HepG2 (cell line): ENCODE results near the gene TCN1.

Experiments
- ATF1 ChIP-seq: IDR thresholded peaks from 2 replicates; pipeline ENCODE4 v1.6.1; 2016; ENCODE audit warnings: mild to moderate bottlenecking, control low read depth
- DZIP1 ChIP-seq: sonication (generic); formaldehyde crosslinking; IDR thresholded peaks from 2 replicates; pipeline ENCODE4 v1.5.0; 2020; ENCODE audit warnings: mild to moderate bottlenecking, missing genetic modification reagents
- EZH2 ChIP-seq: conservative IDR thresholded peaks from 2 replicates; pipeline ENCODE4 v1.6.1; 2012; ENCODE audit warnings: mild to moderate bottlenecking, low read depth, low read length, moderate library complexity
- KDM1A ChIP-seq: IDR thresholded peaks from 2 replicates; pipeline ENCODE4 v1.6.1; 2016; ENCODE audit warnings: missing compliant biosample characterization
- POLR2AphosphoS5 ChIP-seq: IDR thresholded peaks from 2 replicates; pipeline ENCODE4 v1.6.1; 2012; ENCODE audit warnings: low read depth, low read length
- REST ChIP-seq, 2 experiments: IDR thresholded peaks; 2 replicates each; pipeline ENCODE4 v1.6.1; 2011 to 2012; ENCODE audit warnings: low read length in 2 of 2, borderline replicate concordance in 1 of 2, low read depth in 1 of 2, mild to moderate bottlenecking in 1 of 2, moderate library complexity in 1 of 2
- RFX5 ChIP-seq: IDR thresholded peaks from 2 replicates; pipeline ENCODE4 v1.6.1; 2011; ENCODE audit warnings: low read depth, low read length, improper control_type of control experiment
- RXRA ChIP-seq: sonication (generic); formaldehyde crosslinking; IDR thresholded peaks from 2 replicates; pipeline ENCODE4 v1.5.1; 2020; ENCODE audit warnings: missing genetic modification reagents
- SALL2 ChIP-seq: sonication (generic); formaldehyde crosslinking; IDR thresholded peaks from 2 replicates; pipeline ENCODE4 v1.8.1; 2023; ENCODE audit warnings: mild to moderate bottlenecking, missing genetic modification reagents, inconsistent platforms
- ZNF768 ChIP-seq: sonication (generic); formaldehyde crosslinking; IDR thresholded peaks from 2 replicates; pipeline ENCODE4 v1.4.0; 2020; ENCODE audit warnings: missing genetic modification reagents
- TF ChIP-seq, protein P1 (sequence below): sonication (generic); formaldehyde crosslinking; IDR thresholded peaks from 2 replicates; pipeline ENCODE4 v1.5.0; 2020; ENCODE audit warnings: mild to moderate bottlenecking, missing genetic modification reagents, moderate library complexity

DNA sequence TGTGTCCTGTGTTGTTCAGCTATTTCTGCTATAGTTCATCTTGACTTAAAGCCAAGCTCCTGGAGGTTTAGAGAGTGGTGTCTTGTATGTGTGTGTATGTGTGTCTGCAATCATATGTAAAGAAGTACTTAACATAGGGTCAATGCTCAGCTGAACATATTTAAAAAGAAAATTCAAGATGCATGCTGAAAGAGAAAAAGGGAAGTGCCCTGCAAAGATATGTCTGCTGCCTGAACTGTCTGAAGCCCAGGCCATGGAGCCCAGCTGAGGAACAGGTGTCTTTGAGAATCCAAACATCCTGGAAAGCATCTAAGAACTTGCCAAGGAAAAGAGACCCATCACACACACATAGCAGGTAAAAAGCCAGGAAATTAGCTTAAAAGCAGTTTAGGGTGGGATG lies 6.6 kb downstream of the TCN1 start:
- TF ChIP-seq, protein P1, sequence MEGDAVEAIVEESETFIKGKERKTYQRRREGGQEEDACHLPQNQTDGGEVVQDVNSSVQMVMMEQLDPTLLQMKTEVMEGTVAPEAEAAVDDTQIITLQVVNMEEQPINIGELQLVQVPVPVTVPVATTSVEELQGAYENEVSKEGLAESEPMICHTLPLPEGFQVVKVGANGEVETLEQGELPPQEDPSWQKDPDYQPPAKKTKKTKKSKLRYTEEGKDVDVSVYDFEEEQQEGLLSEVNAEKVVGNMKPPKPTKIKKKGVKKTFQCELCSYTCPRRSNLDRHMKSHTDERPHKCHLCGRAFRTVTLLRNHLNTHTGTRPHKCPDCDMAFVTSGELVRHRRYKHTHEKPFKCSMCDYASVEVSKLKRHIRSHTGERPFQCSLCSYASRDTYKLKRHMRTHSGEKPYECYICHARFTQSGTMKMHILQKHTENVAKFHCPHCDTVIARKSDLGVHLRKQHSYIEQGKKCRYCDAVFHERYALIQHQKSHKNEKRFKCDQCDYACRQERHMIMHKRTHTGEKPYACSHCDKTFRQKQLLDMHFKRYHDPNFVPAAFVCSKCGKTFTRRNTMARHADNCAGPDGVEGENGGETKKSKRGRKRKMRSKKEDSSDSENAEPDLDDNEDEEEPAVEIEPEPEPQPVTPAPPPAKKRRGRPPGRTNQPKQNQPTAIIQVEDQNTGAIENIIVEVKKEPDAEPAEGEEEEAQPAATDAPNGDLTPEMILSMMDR = no peak
- TF ChIP-seq POLR2AphosphoS5 = no peak
- no peak for TF ChIP-seq ZNF768
- TF ChIP-seq SALL2 = no peak
- TF ChIP-seq RXRA = no peak
- no peak for TF ChIP-seq EZH2
- no peak for TF ChIP-seq KDM1A (CRISPR knock-in tag)
- TF ChIP-seq RFX5 = no peak
- TF ChIP-seq ATF1 (CRISPR knock-in tag) = no peak
- no peak for TF ChIP-seq REST (IDR thresholded peaks at IDR 0.05; ENCODE audit: borderline replicate concordance in 1 of 2, low read depth in 1 of 2, low read length in 2 of 2)
- TF ChIP-seq DZIP1 (CRISPR knock-in tag) = no peak
